Measurements from ENCODE around the gene FAM135A.

- no peak for TF ChIP-seq POLR2AphosphoS5 (IDR thresholded peaks at IDR 0.05; ENCODE audit: low read depth, low read length)
- no peak for TF ChIP-seq SIN3A (IDR thresholded peaks at IDR 0.05; ENCODE audit: borderline replicate concordance, insufficient read depth, low read length)
- TF ChIP-seq TAF1 (IDR thresholded peaks at IDR 0.05; ENCODE audit: borderline replicate concordance, insufficient read depth, low read length): no peak
Measured at GRCh38 chr6:70592391-70593117, 179.2 kb downstream of the FAM135A start.
